HFFc6 (cell line): ENCODE results near the gene TWF2. TPM values are rescaled to one million over a fixed set of nuclear protein-coding genes. Genes with fewer than 3 reads are reported as not detected.
A peak's percentile ranks its signal among the peaks of the same experiment; 100 is the strongest.
"Not testable (repeated sequence)": the region's sequence is repeated elsewhere in the genome, so short reads cannot be mapped to it uniquely, and the experiment has no call there.

Experiments used
- DNase-seq: peaks from one replicate; pipeline ENCODE4 v3.0.0-alpha.2; 2018
- H3K27ac Mint-ChIP-seq: 2 replicates; pipeline ENCODE4 v1.8.0; 2020; ENCODE audit warnings: mild to moderate bottlenecking, mixed read lengths
- H3K27me3 Mint-ChIP-seq: 2 replicates; pipeline ENCODE4 v1.8.0; 2021; ENCODE audit warnings: mild to moderate bottlenecking, moderate library complexity, mixed read lengths; ENCODE audit not compliant: insufficient read depth
- H3K36me3 Mint-ChIP-seq: 2 replicates; pipeline ENCODE4 v1.8.0; 2021; ENCODE audit warnings: low read depth, mixed read lengths
- H3K4me1 Mint-ChIP-seq: 2 replicates; pipeline ENCODE4 v1.8.0; 2020; ENCODE audit warnings: low read depth, mixed read lengths
- H3K4me3 Mint-ChIP-seq: 2 replicates; pipeline ENCODE4 v1.8.0; 2020; ENCODE audit warnings: mild to moderate bottlenecking, moderate library complexity, mixed read lengths
- H3K9me3 Mint-ChIP-seq: 2 replicates; pipeline ENCODE4 v1.8.0; 2020; ENCODE audit warnings: mild to moderate bottlenecking, mixed read lengths
- CTCF ChIP-seq: fragments of 200-600 bp; sonication (generic); IDR thresholded peaks from 2 replicates; pipeline ENCODE4 v1.5.0; 2021; ENCODE audit warnings: antibody characterized with exemption, mild to moderate bottlenecking
- long read RNA-seq: library from polyadenylated mRNA; unstranded; transcript quantifications from one replicate; pipeline ENCODE4 v2.0.0, GENCODE V29; 2019
- total RNA-seq, 6 experiments: library from RNA; stranded (reverse); fragmentation: NEBNext Ultra II Directional; extraction: Animal tissue kit (Norgen Biotek cat#: 25700); gene quantifications; 2 replicates in 1 of 6; 3 replicates in 5 of 6; pipeline ENCODE4 v1.2.3, GENCODE V29; 2021

Gene TWF2
- total RNA-seq, result 10 to 100 TPM; 73.9 to 83.0 (median 80.7) TPM
- long read RNA-seq, transcript TWF2-201 (9 exons, 1,718 nt), result major isoform, 169 of 183 reads
- long read RNA-seq, partial matches to known transcripts, result 7 of 183 reads
- long read RNA-seq, other reads (novel, unspliced or antisense), result 7 of 183 reads

GRCh38 chr3:52238761-52239701 is at the start of gene TWF2:
TWF2 (minus strand) TSS chr3:52239158; CDS start chr3:52239016, 142 bp downstream.
- Mint-ChIP-seq H3K27me3 (peaks cover 1% of the 10 kb centered on the region), H3K4me3 (peak within 1 kb of the TSS; percentile 100), H3K36me3 (peaks cover 8% of the 10 kb centered on the region; the same call in 1 of the 2 replicates), H3K4me1 (peaks cover 50% of the 10 kb centered on the region), H3K27ac (peak within 1 kb of the TSS; percentile 96), H3K9me3 (no peaks in the 10 kb centered on the region)
- peak; percentile 54 for DNase-seq
- TF ChIP-seq CTCF, result peak; percentile 58

GRCh38 chr3:52288674-52289073 is 49.7 kb upstream of the TWF2 start:
- no peaks in the 10 kb centered on the region for H3K9me3 Mint-ChIP-seq
- peaks cover 4% of the 10 kb centered on the region for H3K27me3 Mint-ChIP-seq
- no peak for TF ChIP-seq CTCF
- peak overlapping the region; percentile 92 for H3K4me3 Mint-ChIP-seq
- peaks cover 6% of the 10 kb centered on the region for H3K36me3 Mint-ChIP-seq
- peak overlapping the region; percentile 100 for H3K27ac Mint-ChIP-seq
- no peak for DNase-seq
- peaks cover 21% of the 10 kb centered on the region for H3K4me1 Mint-ChIP-seq

GRCh38 chr3:52286777-52287110 is 47.8 kb upstream of the TWF2 start:
- peaks cover 4% of the 10 kb centered on the region for H3K27me3 Mint-ChIP-seq
- TF ChIP-seq CTCF, result no peak
- no peak for DNase-seq
- peak overlapping the region; percentile 100 for H3K27ac Mint-ChIP-seq
- peaks cover 30% of the 10 kb centered on the region for H3K4me1 Mint-ChIP-seq
- H3K9me3 Mint-ChIP-seq, result no peaks in the 10 kb centered on the region
- H3K4me3 Mint-ChIP-seq, result peak overlapping the region; percentile 92
- H3K36me3 Mint-ChIP-seq, result peaks cover 6% of the 10 kb centered on the region

DNA sequence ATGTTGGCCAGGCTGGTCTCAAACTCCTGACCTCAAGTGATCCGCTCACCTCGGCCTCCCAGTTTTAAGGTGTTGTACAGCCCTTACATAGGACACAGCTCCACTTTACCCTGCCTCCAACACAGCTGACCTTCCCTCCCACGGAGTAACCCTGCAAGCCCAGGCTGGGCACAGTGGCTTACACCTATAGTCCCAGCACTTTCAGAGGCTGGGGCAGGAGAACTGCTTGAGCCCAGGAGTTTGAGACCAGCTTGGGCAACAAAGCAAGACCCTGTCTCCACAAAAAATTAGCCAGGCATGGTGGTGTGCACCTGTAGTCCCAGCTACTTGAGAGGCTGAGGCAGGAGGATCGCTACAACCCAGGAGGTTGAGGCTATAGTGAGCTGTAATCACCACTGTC is 45.1 kb upstream of the TWF2 start:
- H3K27me3 Mint-ChIP-seq, DNase-seq, H3K27ac Mint-ChIP-seq, H3K4me3 Mint-ChIP-seq, H3K36me3 Mint-ChIP-seq, H3K9me3 Mint-ChIP-seq: not testable (repeated sequence)
- peaks cover 41% of the 10 kb centered on the region for H3K4me1 Mint-ChIP-seq

- peaks cover 39% of the 10 kb centered on the region for H3K4me1 Mint-ChIP-seq
- H3K27me3 Mint-ChIP-seq, result peaks cover 6% of the 10 kb centered on the region
- H3K36me3 Mint-ChIP-seq, result peaks cover 10% of the 10 kb centered on the region
- DNase-seq, result no peak
- H3K9me3 Mint-ChIP-seq, result no peaks in the 10 kb centered on the region
- no peak for TF ChIP-seq CTCF
- no peak overlapping the region for H3K4me3 Mint-ChIP-seq
- H3K27ac Mint-ChIP-seq, result peak overlapping the region; percentile 48; the same call in 1 of the 2 replicates
Observed at GRCh38 chr3:52283306-52283705, 44.3 kb upstream of the TWF2 start.
